ENCODE data around the gene GARIN3. TPM values are rescaled to one million over a fixed set of nuclear protein-coding genes. Genes with fewer than 3 reads are reported as not detected.

GARIN3 gene
- total and polyA plus RNA-seq, 2 donors (not counting 3 experiments of a cell fraction or from before 2014, with no cell fraction given), result not detected

DNA sequence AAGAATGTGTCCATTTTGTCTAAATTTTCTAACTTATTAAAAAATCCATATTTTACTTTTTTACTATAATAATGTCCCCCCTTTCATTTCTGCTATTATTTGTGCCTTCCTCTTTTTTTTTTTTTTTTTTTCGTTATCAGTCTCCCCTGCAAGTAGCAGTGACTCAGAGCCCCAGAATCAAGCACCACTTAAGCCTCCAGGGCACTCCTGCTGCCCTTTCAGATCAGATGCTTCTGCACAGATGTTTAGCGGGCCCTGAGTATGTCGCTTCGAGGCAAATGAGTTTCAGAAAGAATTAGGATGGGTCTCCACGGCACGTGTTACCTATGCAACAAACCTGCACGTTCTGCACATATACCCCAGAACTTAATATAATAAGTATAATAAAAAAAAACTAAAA lies 35.1 kb downstream of the GARIN3 start:
- Histone ChIP-seq H3K27ac (ENCODE audit: insufficient read depth, low read depth, low read length) (no peak overlapping the region), H3K9ac (replicated peaks; ENCODE audit: extremely low read depth, insufficient read depth, low read length) (no peak overlapping the region), H3K4me3 (replicated peaks in 1 of 3; ENCODE audit: insufficient read depth in 1 of 3, low read depth in 1 of 3, low read length in 3 of 3) (no peak overlapping the region), H3K9me3 (replicated peaks; ENCODE audit: control insufficient read depth, insufficient read depth, low read length) (no peaks in the 10 kb centered on the region), H2AFZ (ENCODE audit: low read depth, low read length) (no peak overlapping the region), H3K36me3 (ENCODE audit: control insufficient read depth in 2 of 2, extremely low read depth in 1 of 2, insufficient read depth in 2 of 2, low read length in 2 of 2) (no peaks in the 10 kb centered on the region), H3K9me1 (replicated peaks; ENCODE audit: control insufficient read depth, extremely low read depth, insufficient read depth, low read length) (no peaks in the 10 kb centered on the region), H3K27me3 (ENCODE audit: control insufficient read depth in 2 of 2, insufficient read depth in 2 of 2, low read length in 2 of 2) (no peaks in the 10 kb centered on the region), H3K4me1 (ENCODE audit: control insufficient read depth, extremely low read depth, insufficient read depth, low read length) (no peaks in the 10 kb centered on the region), H4K20me1 (replicated peaks; ENCODE audit: control insufficient read depth, extremely low read depth, insufficient read depth, low read length) (no peaks in the 10 kb centered on the region), H3K79me2 (ENCODE audit: control insufficient read depth, insufficient read depth, low read length) (no peaks in the 10 kb centered on the region), H3K4me2 (ENCODE audit: insufficient read depth, low read length) (no peak overlapping the region)
- FAIRE-seq, result no peak
- TF ChIP-seq GATA2 (IDR thresholded peaks at IDR 0.05; ENCODE audit: insufficient read depth, insufficient read length, low read depth, low read length) (no peak), FOS (IDR thresholded peaks at IDR 0.05; ENCODE audit: borderline replicate concordance, insufficient read depth, low read length) (no peak), MYC (IDR thresholded peaks at IDR 0.05; ENCODE audit: low read depth, low read length) (no peak)
- TF ChIP-seq, protein P1, sequence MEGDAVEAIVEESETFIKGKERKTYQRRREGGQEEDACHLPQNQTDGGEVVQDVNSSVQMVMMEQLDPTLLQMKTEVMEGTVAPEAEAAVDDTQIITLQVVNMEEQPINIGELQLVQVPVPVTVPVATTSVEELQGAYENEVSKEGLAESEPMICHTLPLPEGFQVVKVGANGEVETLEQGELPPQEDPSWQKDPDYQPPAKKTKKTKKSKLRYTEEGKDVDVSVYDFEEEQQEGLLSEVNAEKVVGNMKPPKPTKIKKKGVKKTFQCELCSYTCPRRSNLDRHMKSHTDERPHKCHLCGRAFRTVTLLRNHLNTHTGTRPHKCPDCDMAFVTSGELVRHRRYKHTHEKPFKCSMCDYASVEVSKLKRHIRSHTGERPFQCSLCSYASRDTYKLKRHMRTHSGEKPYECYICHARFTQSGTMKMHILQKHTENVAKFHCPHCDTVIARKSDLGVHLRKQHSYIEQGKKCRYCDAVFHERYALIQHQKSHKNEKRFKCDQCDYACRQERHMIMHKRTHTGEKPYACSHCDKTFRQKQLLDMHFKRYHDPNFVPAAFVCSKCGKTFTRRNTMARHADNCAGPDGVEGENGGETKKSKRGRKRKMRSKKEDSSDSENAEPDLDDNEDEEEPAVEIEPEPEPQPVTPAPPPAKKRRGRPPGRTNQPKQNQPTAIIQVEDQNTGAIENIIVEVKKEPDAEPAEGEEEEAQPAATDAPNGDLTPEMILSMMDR (IDR thresholded peaks at IDR 0.05; ENCODE audit: extremely low read depth in 1 of 2, insufficient read depth in 1 of 2, low read depth in 1 of 2, low read length in 2 of 2), result no peak
- DNase-seq (ENCODE audit: low read depth, low spot score), result no peak
- ChIA-PET POLR2A (no interaction called here), CTCF (interaction anchor here (3.2 kb wide), 1 partner anchor 1992 kb away, joined by 44 read pairs; no protein-coding TSS in a partner anchor)
- BruUV-seq (replicated peaks), result no TSS peak
- dilution Hi-C loops (cut with MboI; ENCODE audit: extremely low pct_ligation_motif_present, low sequenced_read_pairs) (no loop called here), intact Hi-C loops (cut with micrococcal nuclease) (no loop called here)

DNA sequence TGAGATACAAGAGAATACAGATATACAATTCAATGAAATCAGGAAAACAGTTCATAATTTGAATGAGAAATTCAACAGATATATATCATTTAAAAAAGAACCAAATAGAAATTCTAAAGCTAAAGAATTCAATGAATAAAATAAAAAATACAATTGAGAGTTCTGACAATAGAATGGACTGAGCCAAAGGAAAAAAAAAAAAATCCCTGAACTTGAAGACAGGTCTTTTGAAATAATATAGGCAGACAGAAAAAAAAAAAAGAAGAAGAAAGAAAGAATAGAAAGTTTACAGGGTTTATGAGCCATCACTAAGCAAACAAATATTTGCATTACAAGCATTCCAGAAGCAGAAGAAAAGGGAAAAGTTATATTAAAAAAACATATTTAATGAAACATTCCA lies 44.4 kb downstream of the GARIN3 start:
- Histone ChIP-seq H3K36me3 (ENCODE audit: control insufficient read depth in 2 of 2, extremely low read depth in 1 of 2, insufficient read depth in 2 of 2, low read length in 2 of 2) (no peaks in the 10 kb centered on the region), H3K9me1 (replicated peaks; ENCODE audit: control insufficient read depth, extremely low read depth, insufficient read depth, low read length) (no peaks in the 10 kb centered on the region), H2AFZ (ENCODE audit: low read depth, low read length) (no peak overlapping the region), H3K27me3 (ENCODE audit: control insufficient read depth in 2 of 2, insufficient read depth in 2 of 2, low read length in 2 of 2) (no peaks in the 10 kb centered on the region), H3K9ac (replicated peaks; ENCODE audit: extremely low read depth, insufficient read depth, low read length) (no peak overlapping the region), H3K9me3 (replicated peaks; ENCODE audit: control insufficient read depth, insufficient read depth, low read length) (no peaks in the 10 kb centered on the region), H4K20me1 (replicated peaks; ENCODE audit: control insufficient read depth, extremely low read depth, insufficient read depth, low read length) (no peaks in the 10 kb centered on the region), H3K79me2 (ENCODE audit: control insufficient read depth, insufficient read depth, low read length) (no peaks in the 10 kb centered on the region), H3K4me1 (ENCODE audit: control insufficient read depth, extremely low read depth, insufficient read depth, low read length) (no peaks in the 10 kb centered on the region), H3K27ac (ENCODE audit: insufficient read depth, low read depth, low read length) (no peak overlapping the region), H3K4me3 (replicated peaks in 1 of 3; ENCODE audit: insufficient read depth in 1 of 3, low read depth in 1 of 3, low read length in 3 of 3) (no peak overlapping the region), H3K4me2 (ENCODE audit: insufficient read depth, low read length) (no peak overlapping the region)
- TF ChIP-seq, protein P2, sequence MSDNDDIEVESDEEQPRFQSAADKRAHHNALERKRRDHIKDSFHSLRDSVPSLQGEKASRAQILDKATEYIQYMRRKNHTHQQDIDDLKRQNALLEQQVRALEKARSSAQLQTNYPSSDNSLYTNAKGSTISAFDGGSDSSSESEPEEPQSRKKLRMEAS (IDR thresholded peaks at IDR 0.05; ENCODE audit: insufficient read depth, insufficient read length), result no peak
- no peak for TF ChIP-seq POLR2AphosphoS5 (IDR thresholded peaks at IDR 0.05; ENCODE audit: insufficient read depth, low read depth, low read length)
- ChIA-PET CTCF (interaction anchor here (0.7 to 1.2 kb wide), 3 partner anchors 10 to 27 kb away, joined by 3 read pairs; no protein-coding TSS in a partner anchor), POLR2A (no interaction called here)
- dilution Hi-C loops (cut with MboI; ENCODE audit: extremely low pct_ligation_motif_present, low sequenced_read_pairs) (no loop called here), intact Hi-C loops (cut with micrococcal nuclease) (no loop called here)
- DNase-seq (ENCODE audit: low read depth, low spot score) (no peak), FAIRE-seq (no peak)
- no TSS peak for BruUV-seq (replicated peaks)
